ENCODE data around the gene STX16.
A peak's percentile ranks its signal among the peaks of the same experiment; 100 is the strongest.

Gene STX16, protein sequence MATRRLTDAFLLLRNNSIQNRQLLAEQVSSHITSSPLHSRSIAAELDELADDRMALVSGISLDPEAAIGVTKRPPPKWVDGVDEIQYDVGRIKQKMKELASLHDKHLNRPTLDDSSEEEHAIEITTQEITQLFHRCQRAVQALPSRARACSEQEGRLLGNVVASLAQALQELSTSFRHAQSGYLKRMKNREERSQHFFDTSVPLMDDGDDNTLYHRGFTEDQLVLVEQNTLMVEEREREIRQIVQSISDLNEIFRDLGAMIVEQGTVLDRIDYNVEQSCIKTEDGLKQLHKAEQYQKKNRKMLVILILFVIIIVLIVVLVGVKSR

DNA sequence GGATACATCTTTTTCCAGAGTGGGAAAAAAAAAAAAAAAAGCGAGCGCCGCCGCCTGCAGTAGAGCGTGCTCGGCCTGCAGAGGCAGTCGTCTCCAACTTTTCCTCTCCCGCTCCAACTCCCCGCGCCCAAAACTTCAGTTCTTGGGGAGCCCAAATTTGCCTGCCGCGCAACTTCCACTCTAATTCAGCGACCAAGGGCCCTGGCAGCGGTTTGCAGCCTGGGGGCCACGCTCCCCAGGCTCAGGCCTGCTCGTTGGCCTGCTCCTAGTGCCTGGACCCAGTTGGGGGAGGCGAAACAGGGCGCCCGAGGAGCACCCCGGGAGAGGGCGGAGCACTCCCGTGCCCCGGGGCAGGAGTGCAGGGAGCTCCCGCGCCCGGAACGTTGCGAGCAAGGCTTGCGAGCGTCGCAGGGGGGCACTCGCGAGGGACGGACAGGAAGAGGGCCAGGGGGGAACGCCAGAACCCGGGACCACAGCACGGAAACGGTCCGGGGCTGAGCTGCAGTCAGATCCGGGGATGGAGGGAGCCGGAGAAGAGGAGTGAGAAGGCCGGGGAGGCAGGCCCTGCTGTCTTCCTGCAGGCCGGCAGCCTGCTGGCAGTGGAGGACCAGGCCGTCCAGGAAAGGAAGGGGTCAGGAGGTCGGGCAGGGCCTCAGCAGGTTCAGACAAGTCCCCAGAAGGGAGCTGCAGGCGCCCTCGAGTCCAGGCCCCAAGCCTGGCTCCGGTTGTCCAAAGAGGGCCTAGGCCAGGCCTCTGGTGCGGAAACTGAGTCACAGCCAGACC lies at the start of gene STX16:
Gene STX16 (plus strand): TSS at position 508 of the 783 bp plus-strand sequence. CDS start 724 bp downstream, outside the sequence.
- DNase-seq, result peak; percentile 88 to 96

DNA sequence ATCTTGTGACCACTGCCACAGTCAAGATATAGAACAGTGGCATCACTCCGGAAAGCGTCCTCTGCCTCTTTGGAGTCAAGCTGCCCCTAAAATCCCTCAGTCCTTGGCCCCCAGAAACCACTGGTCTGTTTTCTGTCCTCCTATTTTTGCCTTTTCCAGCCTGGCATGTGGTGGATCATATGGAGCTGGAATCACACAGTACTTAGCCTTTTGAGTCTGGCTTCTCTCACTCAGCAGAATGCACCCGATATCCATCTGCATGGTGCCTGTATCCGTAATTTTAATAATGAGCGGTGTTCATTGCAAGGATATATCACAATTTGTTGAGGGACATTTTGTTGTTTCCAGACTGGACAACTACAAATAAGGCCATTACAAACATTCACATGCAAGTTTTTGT lies 49.0 kb upstream of the STX16 start:
- DNase-seq, result no peak

DNA sequence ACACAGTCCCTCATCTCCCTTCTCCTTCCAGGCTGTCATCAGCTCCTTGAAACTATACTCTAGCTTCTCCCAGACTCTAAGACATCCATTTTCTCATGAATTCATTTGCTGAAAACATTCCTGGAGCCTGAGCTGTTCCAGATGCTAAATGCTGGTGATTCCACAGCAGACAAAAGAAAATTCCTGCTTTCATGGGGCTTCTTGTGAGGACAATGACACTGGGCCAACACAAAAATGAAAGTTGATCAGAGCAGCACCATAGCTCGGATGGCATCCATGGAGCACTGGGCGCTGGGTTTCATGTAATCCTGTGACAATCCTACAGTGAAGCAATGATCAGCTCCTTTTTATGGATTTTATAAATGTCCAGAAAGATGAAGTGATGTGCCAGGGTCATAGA lies 47.4 kb upstream of the STX16 start:
- DNase-seq, result no peak

DNA sequence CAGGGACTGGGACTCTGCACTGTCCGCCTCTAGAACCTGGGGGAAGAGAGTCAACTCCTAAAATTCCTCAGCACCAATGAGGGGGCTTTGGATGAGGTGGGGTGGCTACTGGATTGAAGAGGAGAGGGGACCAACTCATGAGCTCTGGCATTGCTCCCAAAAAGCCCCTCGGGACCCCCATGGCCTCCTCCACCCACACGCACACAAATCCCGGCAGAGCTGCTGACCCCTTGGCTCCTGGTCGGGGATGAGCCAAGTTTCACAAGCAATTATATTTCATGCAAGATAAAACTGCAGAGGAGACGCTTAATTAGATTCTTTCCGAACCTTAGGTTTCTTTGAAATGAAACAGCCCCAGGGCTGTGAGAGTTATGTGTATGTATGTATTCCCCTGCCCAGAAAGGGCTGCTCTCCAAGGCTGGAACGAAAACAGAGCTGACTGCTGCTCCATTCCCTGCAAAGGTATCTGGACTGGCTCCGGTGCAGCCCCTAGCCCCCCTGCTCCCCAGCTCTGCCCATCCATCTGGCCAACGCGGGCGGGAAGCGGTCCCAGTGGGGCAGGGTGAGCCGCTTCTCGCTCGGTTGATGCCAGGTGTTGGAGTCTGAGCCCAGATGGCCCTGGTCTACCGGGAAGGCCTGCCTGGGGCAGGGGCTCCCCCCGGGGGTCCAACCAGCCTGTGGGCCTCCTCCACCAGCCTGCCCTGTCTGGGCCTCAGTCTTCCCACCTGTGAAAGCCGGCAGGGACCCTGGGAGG lies 46.8 kb upstream of the STX16 start:
- no peak for DNase-seq

DNA sequence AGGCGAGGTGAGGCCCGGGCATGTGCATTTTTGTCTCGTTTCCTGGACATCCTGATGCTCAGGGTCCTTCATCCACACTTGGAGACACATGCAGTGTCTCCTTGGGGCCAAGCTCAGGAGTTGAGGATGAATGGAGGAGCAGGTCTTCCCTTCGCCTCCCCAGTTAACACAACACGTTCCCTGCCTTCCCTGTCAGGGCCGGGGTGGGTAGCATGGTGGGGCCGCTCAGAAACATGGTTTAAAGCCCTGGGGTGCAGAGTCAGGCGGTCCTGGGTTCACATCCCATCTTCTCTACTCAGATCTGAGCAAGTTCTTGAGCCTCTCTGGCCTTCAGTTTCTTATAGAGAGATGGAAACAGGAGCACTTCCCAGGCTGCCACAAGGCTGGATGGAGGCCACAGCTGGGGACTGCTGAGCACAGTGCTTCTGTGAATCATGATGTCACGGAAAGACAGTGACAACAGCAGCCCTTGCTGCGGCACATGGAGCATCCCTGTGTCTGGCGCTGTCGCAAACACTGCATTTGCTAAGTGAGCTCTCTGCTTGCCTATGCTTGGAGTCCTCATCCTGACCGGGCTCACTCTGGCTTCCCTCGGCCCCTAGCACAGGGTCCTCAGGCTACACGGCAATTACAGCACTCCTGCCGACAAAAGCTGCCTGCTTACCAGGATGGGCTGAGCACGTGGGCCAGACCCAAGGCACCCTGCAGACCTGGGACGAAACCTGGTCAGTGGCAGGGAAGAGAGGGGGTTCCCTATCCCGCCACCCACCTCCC lies 45.6 kb upstream of the STX16 start:
- no peak for DNase-seq

DNA sequence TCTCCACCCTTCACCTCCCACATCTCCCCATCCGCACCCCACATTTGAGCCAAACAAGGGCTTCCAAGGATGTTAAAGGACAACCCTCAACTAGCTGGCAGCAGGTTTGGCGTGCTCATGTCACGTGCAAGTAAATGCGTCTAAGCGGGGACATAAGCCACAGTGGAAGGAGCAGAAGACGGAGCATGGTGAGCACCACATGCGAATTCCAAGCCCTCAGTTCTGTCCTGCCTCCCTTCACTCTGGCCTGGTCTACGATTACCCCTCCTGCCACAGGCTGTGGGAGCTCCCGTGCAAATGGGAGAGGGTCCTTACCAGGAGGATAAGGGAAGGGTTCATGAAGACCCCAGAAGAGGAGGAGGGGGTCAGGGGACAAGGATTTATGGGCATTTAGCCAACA lies 44.9 kb upstream of the STX16 start:
- no peak for DNase-seq

DNA sequence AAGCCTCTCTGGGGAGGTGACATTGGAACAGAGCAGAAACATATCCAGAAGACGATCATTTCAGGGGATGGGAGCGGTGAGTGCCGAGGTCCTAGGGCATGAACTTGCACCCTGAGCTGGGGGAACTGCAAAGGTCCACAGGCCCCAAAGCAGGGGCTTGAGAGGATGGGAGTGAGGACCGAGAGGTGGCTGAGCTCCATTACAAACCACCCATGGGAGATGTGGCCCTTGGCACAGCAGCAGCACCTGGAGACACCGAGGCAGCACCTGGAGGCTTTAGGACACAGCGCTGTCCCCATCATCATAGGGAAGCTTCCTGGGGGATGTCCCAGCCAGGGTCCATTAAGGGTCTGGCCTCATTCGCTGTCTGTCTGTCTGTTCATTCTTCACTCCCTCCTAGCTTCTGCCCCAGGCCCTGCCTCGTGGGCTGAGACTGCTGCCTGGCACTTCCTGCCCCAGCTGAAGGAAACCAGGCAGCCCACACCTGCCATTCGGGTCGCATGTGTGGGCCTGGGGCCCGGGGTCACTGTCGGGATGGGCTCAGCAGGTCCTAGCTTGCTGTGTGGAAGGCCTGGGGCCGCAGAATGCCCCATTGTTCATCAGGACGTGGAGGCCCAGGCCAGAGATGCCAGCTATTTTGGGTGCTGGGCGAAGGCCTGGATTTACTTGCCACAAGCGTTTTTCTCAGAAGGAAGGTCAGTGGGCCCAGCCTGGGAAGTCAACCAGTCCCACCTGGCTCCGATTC lies 42.8 kb upstream of the STX16 start:
- DNase-seq, result no peak

DNA sequence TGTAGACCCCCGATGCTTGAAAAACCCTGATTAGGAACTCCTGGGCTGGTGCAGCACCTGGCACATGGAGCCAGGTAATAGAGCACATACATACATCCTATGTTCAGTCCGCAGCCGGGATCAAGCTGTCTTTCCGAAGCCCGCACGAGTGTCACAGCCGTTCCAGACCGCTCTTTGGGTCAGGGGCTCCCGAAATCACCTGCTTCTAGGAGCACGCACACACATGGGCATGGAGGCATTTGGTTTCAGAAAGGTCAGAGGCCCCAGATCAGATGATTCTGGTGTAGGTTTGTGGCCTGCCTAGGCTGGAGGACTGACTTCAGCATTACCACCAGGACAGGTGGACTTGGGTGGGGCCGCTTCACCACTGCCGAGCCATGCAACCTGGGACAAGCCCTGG lies 42.1 kb upstream of the STX16 start:
- DNase-seq, result no peak

DNA sequence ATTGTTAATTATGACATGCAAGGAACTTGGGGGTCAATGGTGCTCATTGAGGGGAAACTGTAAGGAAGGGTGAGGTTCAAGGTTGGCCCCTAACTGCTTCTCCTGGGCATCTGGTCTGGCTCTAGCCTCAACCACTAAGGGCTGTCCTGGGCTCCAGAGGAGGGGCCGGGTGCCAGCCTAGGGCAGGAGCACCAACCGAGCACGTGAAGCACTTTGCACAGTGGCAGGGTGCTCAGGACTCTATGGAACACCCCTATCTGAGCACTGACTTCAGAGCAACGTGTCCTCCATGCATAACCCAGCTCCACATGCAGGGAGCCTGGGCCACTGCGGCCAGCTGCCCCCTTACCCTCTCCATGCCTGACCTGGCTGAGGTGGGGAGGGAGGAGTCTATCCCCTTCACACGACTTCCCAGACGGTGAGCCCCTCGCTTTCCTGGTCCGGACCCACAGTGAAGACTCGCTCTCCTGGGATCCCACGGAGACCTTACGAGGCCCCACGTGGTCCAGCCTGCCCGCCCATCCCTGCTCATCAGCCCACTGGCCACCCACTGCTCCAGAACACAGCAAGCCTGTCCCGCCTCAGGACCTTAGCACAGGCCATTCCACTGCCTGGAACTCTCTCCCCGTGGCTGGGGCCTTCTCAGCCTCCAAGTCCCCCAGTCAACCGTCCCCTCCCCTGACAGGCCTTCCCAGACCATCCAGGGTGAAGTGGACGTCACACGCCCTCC lies 40.8 kb upstream of the STX16 start:
- DNase-seq, result no peak

DNA sequence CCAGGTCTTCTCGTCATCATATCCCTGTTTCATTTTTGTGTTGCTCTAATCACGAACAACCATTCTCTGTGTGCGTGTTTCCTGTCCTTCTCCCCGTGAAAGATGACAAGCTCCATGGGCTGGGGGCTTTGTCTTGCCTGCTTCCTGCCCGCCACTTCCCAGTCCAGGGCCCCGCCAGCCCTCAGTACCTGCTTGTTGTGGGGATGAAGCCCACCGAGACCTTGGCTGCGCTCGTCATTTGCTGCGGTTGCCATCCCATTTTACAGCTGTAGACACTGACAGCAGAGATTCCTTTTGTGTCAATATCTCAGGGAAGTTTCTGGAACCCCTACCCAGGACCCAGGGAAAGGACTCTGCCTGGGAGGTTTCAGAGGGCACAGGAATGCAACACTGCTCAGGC lies 40.3 kb upstream of the STX16 start:
- DNase-seq, result no peak

DNA sequence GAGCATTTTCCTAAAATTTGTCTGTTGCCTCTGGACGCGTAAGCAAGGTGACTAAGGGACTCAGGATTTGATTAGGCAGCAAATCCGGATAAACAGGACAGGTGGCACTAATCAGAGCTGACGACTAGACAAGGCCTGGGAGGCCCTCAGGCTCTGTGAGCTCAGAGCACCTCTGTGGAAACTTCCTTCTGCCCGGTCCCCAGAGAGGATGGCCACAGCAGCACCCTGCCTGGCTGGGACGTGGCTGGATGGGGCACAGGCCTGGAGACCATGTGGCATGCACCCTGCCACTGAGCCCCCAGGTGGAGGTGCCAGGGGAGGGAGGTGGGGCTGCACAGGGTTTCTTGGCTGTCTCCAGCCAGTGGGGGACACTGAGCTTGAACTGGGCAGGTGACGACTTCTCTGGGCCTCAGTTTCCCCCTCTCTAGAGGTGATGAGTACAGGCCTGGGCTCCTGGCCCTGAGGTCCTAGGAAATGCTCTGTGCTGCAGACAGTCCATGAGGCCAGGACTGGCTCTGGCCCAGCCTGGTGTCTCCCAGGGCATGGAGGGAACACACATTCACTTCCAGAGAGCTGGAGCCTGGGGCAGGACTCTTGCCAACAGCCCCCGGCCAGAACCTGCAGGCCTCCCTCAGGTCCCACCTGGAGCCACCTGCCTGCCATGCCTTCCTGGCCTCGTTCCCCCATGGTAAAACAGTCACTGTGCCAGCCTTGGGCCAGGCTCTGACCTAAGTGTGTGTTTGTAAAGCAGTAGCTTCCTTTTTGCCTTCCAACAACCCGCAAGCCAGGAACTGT lies 39.6 kb upstream of the STX16 start:
- DNase-seq, result no peak

DNA sequence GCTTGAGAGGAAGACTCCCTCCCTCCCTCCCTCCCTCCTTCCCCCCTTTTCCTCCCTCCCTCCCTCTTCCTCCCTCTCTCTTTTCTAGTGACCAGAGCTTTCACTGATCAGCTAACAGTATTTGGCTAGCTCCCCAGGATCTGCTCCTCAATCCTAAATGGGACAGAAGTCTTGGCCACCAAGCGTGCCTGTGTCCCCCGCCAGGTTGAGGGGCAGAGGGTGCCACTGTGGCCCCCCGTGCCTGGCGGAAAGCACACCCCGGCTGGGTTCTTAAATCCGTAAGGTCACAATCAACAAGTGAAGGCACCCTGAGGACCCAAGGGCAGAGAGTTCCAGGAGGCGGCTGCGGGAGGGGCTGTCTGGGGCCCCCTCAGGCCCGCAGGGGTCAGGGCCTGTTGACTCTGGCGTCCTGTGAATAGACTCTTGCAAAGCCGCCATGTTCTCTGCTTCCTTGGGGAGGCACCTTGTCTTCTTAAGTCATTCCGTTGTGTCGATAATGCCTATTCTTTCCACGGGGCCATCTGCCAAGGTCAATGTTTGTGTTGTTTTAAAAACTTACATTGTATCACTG lies 38.9 kb upstream of the STX16 start:
- no peak for DNase-seq

DNA sequence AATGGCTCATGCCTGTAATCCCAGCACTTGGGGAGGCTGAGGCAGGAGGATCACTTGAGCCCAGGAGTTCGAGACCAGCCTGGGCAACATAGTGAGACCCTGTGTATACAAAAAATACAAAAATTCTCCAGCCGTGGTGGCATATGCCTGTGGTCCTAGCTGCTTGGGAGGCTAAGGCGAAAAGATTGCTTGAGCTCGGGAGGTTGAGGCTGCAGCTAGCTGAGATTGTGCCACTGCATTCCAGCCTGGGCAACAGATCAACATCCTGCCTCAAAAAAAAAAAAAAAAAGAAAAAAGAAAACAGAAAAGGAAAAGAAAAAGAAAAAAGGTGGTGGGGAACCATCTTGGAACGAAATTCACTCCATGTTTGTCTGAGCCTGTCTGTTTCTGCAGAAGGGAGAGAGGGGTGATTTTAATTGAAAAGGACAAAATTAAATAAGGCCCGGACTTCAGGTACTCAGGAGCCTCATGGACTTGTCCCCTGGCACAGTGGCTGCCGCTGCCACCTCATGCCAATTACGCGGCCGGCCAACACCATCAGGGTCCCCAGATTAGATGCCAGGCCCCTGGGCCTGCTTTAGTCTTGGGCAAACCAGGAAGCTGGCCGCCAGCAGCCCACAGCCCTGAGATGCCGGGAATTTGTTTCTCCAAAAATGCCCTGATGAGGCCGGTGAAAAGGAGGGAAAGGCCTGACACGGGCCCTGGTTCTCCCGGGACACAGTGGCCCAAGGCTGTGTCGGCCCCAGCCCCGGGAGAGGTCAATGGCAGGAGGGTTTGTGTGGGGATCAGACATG lies 37.8 kb upstream of the STX16 start:
- no peak for DNase-seq

DNA sequence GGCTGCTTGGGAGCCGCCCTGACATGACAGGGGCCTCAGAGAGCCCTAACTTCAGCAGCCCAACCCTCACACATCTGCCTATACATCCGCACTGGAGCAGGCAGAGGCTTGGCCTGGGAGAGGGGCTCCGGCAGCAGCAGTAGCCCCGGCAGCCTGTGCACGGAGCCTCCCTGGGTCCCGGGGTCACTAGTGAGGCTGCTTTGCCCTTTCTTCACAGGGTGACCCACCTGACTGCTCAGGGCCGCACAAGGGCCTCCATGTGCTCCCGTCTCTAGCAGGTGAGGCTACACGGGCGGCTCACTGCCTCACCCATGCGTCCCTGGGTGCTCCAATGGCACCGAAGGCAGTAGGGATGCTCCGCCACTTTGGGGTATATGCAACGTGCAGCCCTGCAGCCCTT lies 36.7 kb upstream of the STX16 start:
- no peak for DNase-seq

DNA sequence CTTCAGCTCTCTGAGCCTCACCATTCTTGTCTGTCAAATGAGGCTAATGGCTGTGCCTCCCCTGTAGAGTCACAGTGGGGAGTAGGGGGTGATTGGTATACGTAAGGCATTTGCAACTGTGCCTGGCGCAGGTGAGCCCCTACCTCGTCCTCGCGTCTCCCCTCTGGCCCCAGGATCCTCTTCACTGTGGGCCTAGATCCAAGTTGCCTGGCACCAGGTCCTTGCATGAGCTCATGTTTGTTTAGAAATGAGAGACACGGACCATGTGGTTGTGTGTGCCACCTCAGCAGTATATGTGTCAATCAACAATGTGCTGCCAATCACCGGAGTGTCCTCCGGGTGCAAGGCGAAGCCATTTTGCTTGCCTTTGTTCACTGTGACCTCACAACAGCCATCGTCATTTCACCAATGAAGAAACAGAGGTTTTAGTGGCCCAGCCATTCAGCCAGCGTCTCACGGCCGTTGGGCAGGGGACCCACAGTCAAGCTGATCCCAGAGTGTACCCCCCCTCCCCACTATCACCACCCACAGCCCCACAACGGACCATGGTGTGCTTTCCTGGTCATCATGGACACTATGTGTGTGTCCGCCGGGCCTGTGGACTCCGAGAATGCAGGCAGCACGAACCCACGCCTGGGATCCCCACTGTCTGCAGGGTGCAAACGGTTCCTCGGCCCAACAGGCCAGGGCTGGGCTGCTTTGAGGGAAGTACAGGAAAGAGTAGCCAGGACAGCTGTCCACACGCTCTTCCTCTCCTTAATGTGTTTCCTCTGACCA lies 35.9 kb upstream of the STX16 start:
- DNase-seq, result no peak

DNA sequence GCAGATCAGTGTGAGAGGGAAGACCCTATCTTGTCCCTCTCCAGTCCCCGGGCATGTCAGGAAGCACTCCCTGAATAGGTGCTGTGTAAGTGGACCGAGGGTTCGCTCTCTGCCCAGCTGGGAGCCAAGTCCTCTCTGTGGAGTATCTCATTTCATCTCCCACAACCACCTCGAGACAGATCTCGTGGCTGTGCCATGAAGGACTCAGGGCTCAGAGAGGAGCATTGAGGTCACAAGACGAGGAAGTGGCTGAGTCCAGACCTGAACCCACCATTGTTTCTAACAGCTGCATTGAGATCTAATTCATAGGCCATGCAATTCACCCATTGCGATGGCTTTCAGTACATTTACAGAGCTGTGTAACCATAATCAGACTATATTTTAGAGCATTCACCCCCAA lies 34.7 kb upstream of the STX16 start:
- no peak for DNase-seq

DNA sequence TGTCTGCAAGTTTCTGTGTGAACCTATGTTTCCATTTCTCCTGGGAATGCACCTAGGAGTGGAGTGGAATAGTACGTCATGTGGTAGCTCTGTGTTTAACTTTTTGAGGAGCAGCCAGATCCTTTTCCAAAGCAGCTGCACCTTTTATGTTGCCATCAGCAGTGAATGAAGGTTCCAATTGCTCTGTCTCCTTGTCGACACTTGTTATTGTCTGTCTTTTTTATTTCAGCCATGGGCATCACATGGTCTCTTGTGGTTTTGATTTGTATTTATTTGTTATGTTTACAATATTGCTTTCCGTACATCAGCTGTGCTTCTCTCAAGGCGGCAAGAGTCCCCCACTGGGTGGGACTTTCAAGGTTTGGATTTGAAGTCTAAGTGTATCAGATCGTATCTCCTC lies 33.9 kb upstream of the STX16 start:
- DNase-seq, result no peak

DNA sequence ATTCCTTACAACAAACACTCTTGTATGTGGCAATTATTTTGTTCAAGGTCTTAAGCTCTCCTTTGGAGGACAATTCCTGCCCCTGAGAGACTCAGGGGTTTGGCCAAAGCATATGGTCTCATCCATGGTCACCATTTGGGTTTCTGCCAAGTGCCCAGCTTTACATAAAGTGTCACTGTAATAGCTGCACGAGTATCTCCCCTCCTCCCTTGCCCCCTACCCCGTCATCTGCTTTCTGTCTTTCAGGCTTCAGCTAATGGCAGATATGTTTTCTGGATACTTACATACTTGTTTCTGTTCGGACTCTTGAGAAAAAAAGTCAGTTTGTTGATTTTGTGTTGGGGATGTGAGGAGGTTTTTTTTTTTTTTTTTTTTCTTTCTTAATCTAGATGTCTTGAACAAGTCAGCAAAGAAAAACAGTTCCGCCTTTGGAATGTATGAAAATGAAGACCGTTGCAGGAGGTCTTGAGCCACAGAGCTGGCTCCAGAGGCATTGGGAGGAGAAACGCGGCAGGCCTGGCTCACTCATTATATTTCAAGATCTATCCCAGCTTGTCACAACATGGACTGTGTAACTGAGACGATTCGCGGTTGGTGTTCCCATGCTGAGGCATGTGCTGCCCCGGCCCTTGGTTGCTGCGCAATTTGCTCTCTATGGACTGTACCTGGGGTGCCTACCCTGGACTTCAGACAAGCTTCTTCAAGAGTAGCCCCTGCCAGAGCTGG lies 32.6 kb upstream of the STX16 start:
- DNase-seq, result no peak
